Dedifferentiated amniotic fluid mesenchymal stem cell (primary cell): ENCODE measurements around the gene AKT1.
A peak's percentile ranks its signal among the peaks of the same experiment; 100 is the strongest.
"Not testable (repeated sequence)": the region's sequence is repeated elsewhere in the genome, so short reads cannot be mapped to it uniquely, and the experiment has no call there.

ENCODE experiments used
- DNase-seq: peaks from one replicate; pipeline ENCODE4 v3.0.0-alpha.2; 2016; ENCODE audit errors: extremely low spot score

The AKT1 gene

GRCh38 chr14:104753528-104754212 is 41.9 kb downstream of the AKT1 start:
- no peak for DNase-seq

GRCh38 chr14:104752735-104753527 is 42.6 kb downstream of the AKT1 start, which contains the start of gene SIVA1:
Gene SIVA1 (plus strand): TSS chr14:104753147. CDS start chr14:104753202, 55 bp downstream.
- peak; percentile 99 for DNase-seq

GRCh38 chr14:104752423-104752734 is 43.2 kb downstream of the AKT1 start:
- no peak for DNase-seq

- no peak for DNase-seq
Observed at GRCh38 chr14:104751539-104752422, 43.8 kb downstream of the AKT1 start.

- DNase-seq: not testable (repeated sequence)
Observed at GRCh38 chr14:104750753-104751057, 44.8 kb downstream of the AKT1 start.

GRCh38 chr14:104750056-104750752 is 45.3 kb downstream of the AKT1 start:
- no peak for DNase-seq

GRCh38 chr14:104749111-104749649 is 46.4 kb downstream of the AKT1 start:
- DNase-seq: no peak

- no peak for DNase-seq
Observed at GRCh38 chr14:104747876-104748275, 47.7 kb downstream of the AKT1 start.

- peak; percentile 45 for DNase-seq
Observed at GRCh38 chr14:104746934-104747481, 48.5 kb downstream of the AKT1 start.

GRCh38 chr14:104746071-104746545 is 49.4 kb downstream of the AKT1 start:
- DNase-seq: no peak

GRCh38 chr14:104745431-104745830 is 50.1 kb downstream of the AKT1 start:
- DNase-seq: no peak

GRCh38 chr14:104744484-104744883 is 51.1 kb downstream of the AKT1 start:
- no peak for DNase-seq

- DNase-seq: no peak
Observed at GRCh38 chr14:104743461-104744380, 51.8 kb downstream of the AKT1 start.

GRCh38 chr14:104742586-104743455 is 52.7 kb downstream of the AKT1 start:
- no peak for DNase-seq

GRCh38 chr14:104741803-104742251 is 53.7 kb downstream of the AKT1 start:
- no peak for DNase-seq

GRCh38 chr14:104741108-104741802 is 54.3 kb downstream of the AKT1 start:
- DNase-seq: no peak

- DNase-seq: no peak
Observed at GRCh38 chr14:104739546-104740516, 55.7 kb downstream of the AKT1 start.
